SK-N-SH treated with all-trans-retinoic acid at 6 μM for 48 hours (cell line): ENCODE results near the gene BCAS4.
"Not testable (repeated sequence)": the region's sequence is repeated elsewhere in the genome, so short reads cannot be mapped to it uniquely, and the experiment has no call there.

Experiments used
- ATAC-seq: fragments of 200-7000 bp; cut with Tn5 transposase; 3 replicates; pipeline ENCODE4 v1.9.1; 2020; ENCODE audit warnings: mild to moderate bottlenecking, moderate library complexity
- ARNTL ChIP-seq: fragments of 450-650 bp; formaldehyde crosslinking; IDR thresholded peaks from 2 replicates; pipeline ENCODE4 v1.5.0; 2020; ENCODE audit warnings: low read depth, mild to moderate bottlenecking, moderate library complexity, borderline replicate concordance
- BACH2 ChIP-seq: fragments of 250-450 bp; sonication (Bioruptor Pico); IDR thresholded peaks from 2 replicates; pipeline ENCODE4 v1.9.0; 2021; ENCODE audit warnings: mild to moderate bottlenecking, borderline replicate concordance
- CREB5 ChIP-seq: fragments of 250-450 bp; sonication (Bioruptor Pico); IDR thresholded peaks from 2 replicates; pipeline ENCODE4 v1.5.1; 2020; ENCODE audit warnings: low read depth, mild to moderate bottlenecking, moderate library complexity
- CSDC2 ChIP-seq: fragments of 250-450 bp; sonication (Bioruptor Pico); IDR thresholded peaks from 2 replicates; pipeline ENCODE4 v1.5.0; 2020; ENCODE audit warnings: mild to moderate bottlenecking, moderate library complexity
- CSRNP3 ChIP-seq: fragments of 250-450 bp; sonication (Bioruptor Pico); IDR thresholded peaks from 2 replicates; pipeline ENCODE4 v1.5.1; 2021; ENCODE audit warnings: mild to moderate bottlenecking, moderate library complexity
- ESRRG ChIP-seq: fragments of 250-450 bp; sonication (Bioruptor Pico); IDR thresholded peaks from 2 replicates; pipeline ENCODE4 v1.6.1; 2021; ENCODE audit warnings: mild to moderate bottlenecking
- GLIS3 ChIP-seq: fragments of 250-450 bp; sonication (Bioruptor Pico); IDR thresholded peaks from 2 replicates; pipeline ENCODE4 v1.5.0; 2020; ENCODE audit warnings: mild to moderate bottlenecking, moderate library complexity
- ISL1 ChIP-seq: fragments of 250-450 bp; sonication (Bioruptor Pico); IDR thresholded peaks from 2 replicates; pipeline ENCODE4 v2.1.2; 2022; ENCODE audit warnings: mild to moderate bottlenecking, moderate library complexity
- OSR1 ChIP-seq: fragments of 250-450 bp; sonication (Bioruptor Pico); IDR thresholded peaks from 2 replicates; pipeline ENCODE4 v1.8.0; 2022; ENCODE audit warnings: moderate library complexity, mild to moderate bottlenecking, inconsistent platforms
- PATZ1 ChIP-seq: fragments of 250-450 bp; sonication (Bioruptor Pico); IDR thresholded peaks from 2 replicates; pipeline ENCODE4 v1.8.0; 2020; ENCODE audit warnings: mild to moderate bottlenecking, moderate library complexity, borderline replicate concordance
- POU6F1 ChIP-seq: fragments of 250-450 bp; sonication (Bioruptor Pico); IDR thresholded peaks from 2 replicates; pipeline ENCODE4 v1.8.0; 2021; ENCODE audit warnings: low read depth, mild to moderate bottlenecking, moderate library complexity, borderline replicate concordance
- PPARA ChIP-seq: fragments of 250-450 bp; sonication (Bioruptor Pico); IDR thresholded peaks from 2 replicates; pipeline ENCODE4 v1.5.0; 2020; ENCODE audit warnings: mild to moderate bottlenecking, borderline replicate concordance
- RARB ChIP-seq: fragments of 250-450 bp; sonication (Bioruptor Pico); IDR thresholded peaks from 2 replicates; pipeline ENCODE4 v1.8.0; 2021; ENCODE audit warnings: mild to moderate bottlenecking, moderate library complexity
- TOX ChIP-seq: fragments of 250-450 bp; sonication (Bioruptor Pico); IDR thresholded peaks from 2 replicates; pipeline ENCODE4 v1.8.0; 2021; ENCODE audit warnings: mild to moderate bottlenecking, moderate library complexity, borderline replicate concordance
- ZC3H10 ChIP-seq: fragments of 250-450 bp; sonication (Bioruptor Pico); IDR thresholded peaks from 2 replicates; pipeline ENCODE4 v1.5.1; 2021; ENCODE audit warnings: mild to moderate bottlenecking, moderate library complexity
- ZFP3 ChIP-seq: fragments of 250-450 bp; sonication (Bioruptor Pico); IDR thresholded peaks from 2 replicates; pipeline ENCODE4 v1.5.0; 2020; ENCODE audit warnings: mild to moderate bottlenecking, moderate library complexity
- ZFP30 ChIP-seq: fragments of 450-650 bp; formaldehyde crosslinking; IDR thresholded peaks from 2 replicates; pipeline ENCODE4 v1.5.0; 2022; ENCODE audit warnings: mild to moderate bottlenecking, moderate library complexity
- ZNF565 ChIP-seq: fragments of 450-650 bp; formaldehyde crosslinking; conservative IDR thresholded peaks from 2 replicates; pipeline ENCODE4 v1.5.0; 2020; ENCODE audit warnings: low read depth, mild to moderate bottlenecking, moderate library complexity
- ZNF70 ChIP-seq: fragments of 450-650 bp; formaldehyde crosslinking; IDR thresholded peaks from 2 replicates; pipeline ENCODE4 v1.5.0; 2020; ENCODE audit warnings: mild to moderate bottlenecking, moderate library complexity
- ZNF8 ChIP-seq: fragments of 450-650 bp; formaldehyde crosslinking; IDR thresholded peaks from 2 replicates; pipeline ENCODE4 v1.5.0; 2020; ENCODE audit warnings: mild to moderate bottlenecking, moderate library complexity

Gene BCAS4

GRCh38 chr20:50876063-50876685 is 81.3 kb downstream of the BCAS4 start:
- no peak for TF ChIP-seq ZNF70
- ATAC-seq: no peak

- no peak for ATAC-seq
Observed at GRCh38 chr20:50876816-50877215, 82.0 kb downstream of the BCAS4 start.

GRCh38 chr20:50877232-50877743 is 82.4 kb downstream of the BCAS4 start:
- TF ChIP-seq RARB (CRISPR knock-in tag) (no peak), TOX (CRISPR knock-in tag) (no peak), CREB5 (CRISPR knock-in tag) (no peak), ZFP3 (no peak), PATZ1 (no peak)
- ATAC-seq: no peak

More at GRCh38 chr20:50876816-50877215, 82.0 kb downstream of the BCAS4 start:
- TF ChIP-seq ZNF565 (CRISPR knock-in tag): no peak

GRCh38 chr20:50879649-50880550 is 85.0 kb downstream of the BCAS4 start:
- TF ChIP-seq OSR1: no peak
- ATAC-seq: no peak

- not testable (repeated sequence) for ATAC-seq
Observed at GRCh38 chr20:50881759-50882424, 87.0 kb downstream of the BCAS4 start.

- TF ChIP-seq POU6F1 (CRISPR knock-in tag): no peak
- no peak for TF ChIP-seq CSRNP3
- no peak for TF ChIP-seq ZC3H10 (CRISPR knock-in tag)
- no peak for TF ChIP-seq BACH2 (CRISPR knock-in tag)
- no peak for TF ChIP-seq RARB (CRISPR knock-in tag)
- TF ChIP-seq ZNF565 (CRISPR knock-in tag): no peak
- no peak for TF ChIP-seq ZNF70
- TF ChIP-seq GLIS3 (CRISPR knock-in tag): no peak
- TF ChIP-seq TOX (CRISPR knock-in tag): no peak
- no peak for TF ChIP-seq ISL1
- no peak for TF ChIP-seq ZFP3
- no peak for TF ChIP-seq PPARA
- no peak for TF ChIP-seq ARNTL
- TF ChIP-seq CSDC2 (CRISPR knock-in tag): no peak
- TF ChIP-seq PATZ1: no peak
- no peak for TF ChIP-seq ESRRG (CRISPR knock-in tag)
- TF ChIP-seq ZFP30: no peak
- TF ChIP-seq OSR1: no peak
- no peak for TF ChIP-seq ZNF8 (CRISPR knock-in tag)
Observed at GRCh38 chr20:50883856-50884255, 89.0 kb downstream of the BCAS4 start.

More at GRCh38 chr20:50883856-50884255, 89.0 kb downstream of the BCAS4 start:
- ATAC-seq: no peak
